K562 (cell line): ENCODE data around the gene BTBD16.

Experiments used
- CHD4 ChIP-seq: fragments of 200-600 bp; sonication (generic); IDR thresholded peaks from 3 replicates; pipeline ENCODE4 v1.6.1; 2012; ENCODE audit warnings: low read depth, mild to moderate bottlenecking, mixed read lengths, low read length, inconsistent platforms; ENCODE audit not compliant: insufficient read depth, insufficient replicate concordance, poor library complexity, severe bottlenecking
- GABPA ChIP-seq: fragments of 200-800 bp; sonication (Bioruptor generic); conservative IDR thresholded peaks from 2 replicates; pipeline ENCODE4 v1.6.1; 2016; ENCODE audit warnings: low read depth, missing genetic modification characterization, missing compliant biosample characterization
- MYC ChIP-seq, 2 experiments: fragments of 250-450 bp in 1 of 2; sonication (Bioruptor Pico) in 1 of 2; IDR thresholded peaks; 2 replicates each; pipeline versions ENCODE4 v1.5.1 to v1.6.1; 2012 to 2021; ENCODE audit warnings: low read depth in 2 of 2, borderline replicate concordance in 1 of 2, improper control_type of control experiment in 1 of 2, low read length in 1 of 2, mild to moderate bottlenecking in 1 of 2, moderate library complexity in 1 of 2
- TAF1 ChIP-seq: IDR thresholded peaks from 2 replicates; pipeline ENCODE4 v1.6.1; 2011; ENCODE audit warnings: mild to moderate bottlenecking, low read length, moderate library complexity; ENCODE audit not compliant: insufficient read depth, control insufficient read depth, severe bottlenecking; ENCODE audit errors: extremely low read depth
- TBP ChIP-seq: optimal IDR thresholded peaks from 2 replicates; pipeline ENCODE3; 2011; ENCODE audit warnings: low read depth, low read length, improper control_type of control experiment
- ZNF12 ChIP-seq: sonication (generic); formaldehyde crosslinking; IDR thresholded peaks from 2 replicates; pipeline ENCODE4 v1.4.0; 2020; ENCODE audit warnings: mild to moderate bottlenecking, missing genetic modification reagents

DNA sequence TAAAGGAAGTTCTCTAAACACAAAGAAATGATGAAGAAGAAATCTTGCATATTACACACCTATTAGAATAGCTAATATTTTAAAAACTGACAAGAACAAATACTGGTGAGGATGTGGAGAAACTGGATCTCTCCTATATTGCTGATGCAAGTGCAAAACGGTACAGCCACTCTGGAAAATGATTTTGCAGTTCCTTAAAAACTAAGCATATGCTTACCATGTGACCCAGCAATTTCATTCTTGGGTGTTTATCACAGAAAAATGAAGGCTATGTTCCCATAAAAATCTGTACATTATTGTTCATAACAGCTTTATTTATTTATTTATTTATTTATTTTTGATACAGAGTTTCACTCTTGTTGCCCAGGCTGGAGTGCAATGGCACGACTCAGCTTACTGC lies 88.5 kb downstream of the BTBD16 start:
- no peak for TF ChIP-seq CHD4
- TF ChIP-seq TBP: no peak
- no peak for TF ChIP-seq MYC (IDR thresholded peaks at IDR 0.05; ENCODE audit: low read depth, low read length)
- no peak for TF ChIP-seq MYC (CRISPR knock-in tag; IDR thresholded peaks at IDR 0.05; ENCODE audit: borderline replicate concordance, low read depth)
- no peak for TF ChIP-seq GABPA (tag)
- TF ChIP-seq TAF1: no peak
- TF ChIP-seq ZNF12 (CRISPR knock-in tag): no peak
